Renal cortex interstitium (tissue), 11 donors: ENCODE data around the gene HOXD8. TPM values are rescaled to one million over a fixed set of nuclear protein-coding genes. Genes with fewer than 3 reads are reported as not detected.

Source experiments
- DNase-seq, 11 donors: peaks; one replicate each; pipeline ENCODE4 v3.0.0-alpha.2; 2013; ENCODE audit warnings: low read depth in 9 of 11, low spot score in 4 of 11; ENCODE audit errors: extremely low read depth in 1 of 11
- polyA plus RNA-seq, 3 donors: library from polyadenylated mRNA; unstranded; fragments of 120-200 nt; gene quantifications; one replicate each; pipeline ENCODE4 v1.2.1, GENCODE V29; 2013; ENCODE audit not compliant: insufficient read length in 3 of 3

HOXD8 gene
- polyA plus RNA-seq, 3 donors = 169 to 187 (median 181) TPM

DNA sequence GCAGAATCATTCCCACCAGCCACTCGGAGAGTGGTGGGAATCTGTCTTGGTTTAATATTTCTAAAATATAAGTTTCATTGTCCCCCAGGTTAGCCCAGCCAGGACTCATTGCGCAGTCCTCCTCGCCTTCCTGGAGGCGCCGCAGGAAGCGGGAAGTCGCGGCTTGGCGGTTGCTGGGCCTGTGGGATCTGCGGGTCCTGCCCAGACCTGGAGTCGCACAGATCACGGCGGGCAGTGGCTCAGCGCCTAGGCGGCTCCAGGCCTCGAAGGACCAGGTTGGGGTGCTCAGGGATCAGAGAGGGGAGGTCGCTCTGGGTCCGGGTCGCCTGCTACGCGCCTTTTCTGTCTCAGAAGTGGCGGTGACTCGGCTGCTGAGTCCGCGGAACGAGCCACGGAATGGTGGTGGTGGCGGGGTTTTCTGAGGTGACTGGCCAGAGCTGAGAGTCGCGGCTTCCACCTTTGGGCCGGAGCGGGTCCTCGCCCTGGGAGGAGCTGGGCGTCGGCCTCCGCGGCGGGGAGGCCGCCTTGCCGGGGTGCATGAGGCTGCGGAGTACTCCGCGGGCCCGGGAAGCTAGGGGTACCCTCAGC is 30.3 kb downstream of the HOXD8 start:
- DNase-seq = peak in 1 of 11 donors; percentile 12

- DNase-seq = no peak
Measured at GRCh38 chr2:176160251-176160985, 30.9 kb downstream of the HOXD8 start.

DNA sequence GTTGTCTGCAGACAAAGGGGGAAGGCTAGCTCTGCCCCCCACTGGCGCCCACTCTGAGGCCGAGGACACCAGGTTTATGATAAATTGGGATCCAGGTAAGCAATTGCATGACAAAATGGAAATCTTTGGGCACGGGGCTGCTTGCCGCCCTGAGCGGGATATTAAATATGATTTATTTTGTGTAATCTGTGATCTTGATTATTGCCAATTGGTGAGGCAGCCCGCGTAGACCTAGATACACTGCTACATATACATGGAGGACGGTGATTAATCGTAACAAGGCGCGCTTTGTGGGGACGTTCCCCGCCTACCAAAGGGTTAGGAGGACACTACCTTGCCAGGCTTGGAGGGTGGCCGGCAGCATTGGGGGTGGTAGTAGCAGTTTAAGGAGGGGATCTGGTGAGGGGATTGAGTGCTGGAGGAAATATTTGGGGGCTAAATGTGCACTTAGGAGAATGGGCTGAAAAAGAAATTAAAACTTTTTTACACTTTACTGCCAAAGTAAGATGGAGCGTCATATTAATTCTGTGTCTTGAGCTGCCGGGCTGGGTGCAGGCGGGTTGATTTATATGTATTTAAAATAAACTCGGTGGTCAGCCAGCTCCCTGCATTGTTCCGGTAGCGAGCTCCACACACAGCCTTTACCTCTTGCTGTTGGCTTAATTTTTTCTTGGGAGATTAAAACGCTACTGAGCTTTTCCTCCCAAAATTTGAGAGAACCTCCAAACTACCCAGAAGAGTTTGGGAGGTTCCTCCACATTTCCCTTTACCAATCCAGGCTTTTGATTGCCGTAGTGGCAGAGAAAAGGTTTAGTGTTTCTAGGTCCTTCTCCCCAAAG is 31.7 kb downstream of the HOXD8 start:
- DNase-seq = no peak

DNA sequence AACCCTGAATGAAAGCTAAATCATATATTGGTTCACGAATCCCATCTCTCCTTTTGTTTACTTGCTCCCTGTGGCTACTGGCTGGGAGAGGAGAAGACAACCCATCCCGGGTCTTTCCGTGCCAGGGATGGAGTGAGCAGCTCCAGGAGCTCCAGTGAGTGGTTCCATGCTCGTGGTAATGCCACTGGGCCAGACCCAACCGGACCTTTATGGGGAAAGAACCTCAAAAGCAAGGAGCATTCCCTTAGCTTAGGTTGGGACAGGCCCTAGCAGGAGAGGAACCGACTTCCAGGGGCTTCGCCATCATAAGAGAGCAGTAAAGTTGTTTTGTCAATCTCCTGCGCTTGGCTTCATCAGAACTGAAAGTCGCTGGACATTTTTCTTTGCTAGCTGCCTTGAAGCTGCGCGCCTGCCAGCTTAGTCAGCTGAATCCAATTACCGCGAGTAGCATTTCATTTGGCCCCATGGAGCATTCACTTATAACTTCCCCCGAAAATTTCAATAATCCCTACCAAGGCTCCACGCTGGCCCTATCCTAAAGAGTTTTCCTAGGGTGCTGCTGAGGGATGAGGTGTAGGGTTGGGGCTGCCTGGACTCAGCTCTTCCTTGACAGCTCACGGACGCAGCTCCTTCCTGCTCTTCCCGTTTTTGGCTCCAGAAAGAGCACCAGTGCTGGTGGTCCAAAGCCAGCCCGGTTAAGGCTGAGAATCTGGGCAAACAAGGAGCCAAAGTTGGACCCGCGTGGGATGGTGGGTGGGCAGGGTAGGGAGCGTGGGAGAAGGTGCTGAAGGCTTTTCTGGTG is 32.5 kb downstream of the HOXD8 start:
- no peak for DNase-seq

DNA sequence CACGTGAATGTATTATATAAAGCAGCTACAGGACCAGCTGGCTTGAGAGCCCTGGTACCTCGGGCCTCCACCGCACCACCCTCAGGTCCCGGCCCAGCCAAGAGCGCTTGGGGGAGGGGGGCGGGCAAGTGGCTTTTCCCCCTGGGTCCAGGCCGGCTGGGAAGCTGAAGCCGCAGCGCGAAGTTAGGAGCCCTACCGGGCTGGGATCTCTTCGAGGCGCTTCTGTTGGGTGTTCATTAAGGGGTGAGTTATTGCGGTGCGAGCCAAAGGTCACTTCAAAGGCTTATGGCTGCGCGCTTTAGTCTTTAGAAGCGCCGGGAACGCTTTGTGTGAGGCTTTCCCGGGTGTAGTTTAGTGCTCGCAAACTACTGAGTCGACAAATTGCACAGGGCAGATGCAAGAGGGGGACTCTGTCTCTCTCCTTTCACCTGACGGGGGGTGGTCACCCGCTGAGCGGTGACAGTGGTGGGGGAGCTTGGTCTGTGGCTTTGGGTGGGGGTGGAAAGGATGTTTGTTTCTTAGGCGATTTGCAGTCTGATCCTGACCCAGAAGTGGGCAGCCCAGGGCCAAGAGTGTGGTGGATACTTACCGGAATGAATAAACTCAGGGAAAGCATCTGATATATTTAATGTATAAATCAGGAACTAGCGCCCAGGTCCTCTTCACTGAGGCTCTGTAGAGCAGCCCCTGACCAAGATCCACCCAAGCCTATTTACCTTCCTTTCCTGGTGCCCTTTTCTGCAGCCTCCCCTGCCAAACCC is 33.6 kb downstream of the HOXD8 start:
- DNase-seq = peak in 1 of 11 donors; percentile 79

- DNase-seq = no peak
Measured at GRCh38 chr2:176163672-176164056, 34.2 kb downstream of the HOXD8 start.

- DNase-seq = no peak
Measured at GRCh38 chr2:176164201-176164600, 34.7 kb downstream of the HOXD8 start.

GRCh38 chr2:176164611-176165369 is 35.3 kb downstream of the HOXD8 start:
- DNase-seq = peak in 1 of 11 donors; percentile 84

- DNase-seq = no peak
Measured at GRCh38 chr2:176165370-176166050, 36.0 kb downstream of the HOXD8 start.

GRCh38 chr2:176166272-176166671 is 36.8 kb downstream of the HOXD8 start:
- DNase-seq = no peak

- DNase-seq = no peak
Measured at GRCh38 chr2:176167398-176167797, 37.9 kb downstream of the HOXD8 start.

DNA sequence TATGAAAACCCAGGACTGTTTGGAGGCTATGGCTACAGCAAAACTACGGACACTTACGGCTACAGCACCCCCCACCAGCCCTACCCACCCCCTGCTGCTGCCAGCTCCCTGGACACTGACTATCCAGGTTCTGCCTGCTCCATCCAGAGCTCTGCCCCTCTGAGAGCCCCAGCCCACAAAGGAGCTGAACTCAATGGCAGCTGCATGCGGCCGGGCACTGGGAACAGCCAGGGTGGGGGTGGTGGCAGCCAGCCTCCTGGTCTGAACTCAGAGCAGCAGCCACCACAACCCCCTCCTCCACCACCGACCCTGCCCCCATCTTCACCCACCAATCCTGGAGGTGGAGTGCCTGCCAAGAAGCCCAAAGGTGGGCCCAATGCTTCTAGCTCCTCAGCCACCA is 39.7 kb downstream of the HOXD8 start:
- no peak for DNase-seq

- DNase-seq = no peak
Measured at GRCh38 chr2:176169711-176170110, 40.2 kb downstream of the HOXD8 start.

- no peak for DNase-seq
Measured at GRCh38 chr2:176170602-176171305, 41.2 kb downstream of the HOXD8 start.

GRCh38 chr2:176171351-176172006 is 42.0 kb downstream of the HOXD8 start:
- no peak for DNase-seq
